Epithelial cell of proximal tubule (primary cell): ENCODE measurements around the gene GSTT4. TPM values are rescaled to one million over a fixed set of nuclear protein-coding genes. Genes with fewer than 3 reads are reported as not detected.
"Not testable (repeated sequence)": the region's sequence is repeated elsewhere in the genome, so short reads cannot be mapped to it uniquely, and the experiment has no call there.

Experiments
- DNase-seq: peaks from one replicate; pipeline ENCODE4 v3.0.0-alpha.2; 2011; ENCODE audit warnings: low read depth
- H3K4me3 ChIP-seq: 2 replicates; pipeline ENCODE4 v1.5.1; 2011; ENCODE audit warnings: low read depth, mild to moderate bottlenecking, low read length
- CTCF ChIP-seq: conservative IDR thresholded peaks from 2 replicates; pipeline ENCODE4 v1.5.1; 2012; ENCODE audit warnings: low read depth, mild to moderate bottlenecking, low read length
- total RNA-seq: library from RNA; depleted of rRNA; stranded (reverse); fragments of >200 nt; gene quantifications from 2 replicates; pipeline ENCODE4 v1.2.3, GENCODE V29; 2015

Gene GSTT4
- total RNA-seq, 1 donor from 2014 or later = not detected

GRCh38 chr22:24046024-24046423 lies 40.8 kb upstream of the GSTT4 start:
- TF ChIP-seq CTCF = no peak
- DNase-seq = no peak
- H3K4me3 ChIP-seq = no peak overlapping the region

- H3K4me3 ChIP-seq = no peak overlapping the region
- DNase-seq = no peak
- TF ChIP-seq CTCF = no peak
Measured at GRCh38 chr22:24043958-24044357, 38.7 kb upstream of the GSTT4 start.

GRCh38 chr22:24043465-24043864 lies 38.2 kb upstream of the GSTT4 start:
- not testable (repeated sequence) for DNase-seq

GRCh38 chr22:24040946-24041345 lies 35.7 kb upstream of the GSTT4 start:
- no peak overlapping the region for H3K4me3 ChIP-seq
- TF ChIP-seq CTCF = no peak
- no peak for DNase-seq

More at GRCh38 chr22:24043465-24043864, 38.2 kb upstream of the GSTT4 start:
- H3K4me3 ChIP-seq = not testable (repeated sequence)

GRCh38 chr22:24039046-24039445 lies 33.8 kb upstream of the GSTT4 start:
- no peak for TF ChIP-seq CTCF
- DNase-seq = no peak
- H3K4me3 ChIP-seq = no peak overlapping the region

GRCh38 chr22:24037851-24038765 lies 32.9 kb upstream of the GSTT4 start:
- H3K4me3 ChIP-seq = no peak overlapping the region
- no peak for TF ChIP-seq CTCF
- no peak for DNase-seq

- TF ChIP-seq CTCF = no peak
- no peak for DNase-seq
- H3K4me3 ChIP-seq = no peak overlapping the region
Measured at GRCh38 chr22:24035296-24035695, 30.0 kb upstream of the GSTT4 start.
